GM13977 (cell line): Measurements from ENCODE around the gene SLIT2.

Experiments used
- DNase-seq: peaks from one replicate; pipeline ENCODE4 v3.0.0; 2012; ENCODE audit warnings: low spot score
- in situ Hi-C: fragments of 300-500 bp; cut with MboI; formaldehyde crosslinking; loops from one replicate; pipeline ENCODE4 v1.12.0; 2022; ENCODE audit warnings: low sequenced_read_pairs, low pct_unique_long_range_greater_than_20kb, mixed read lengths, inconsistent platforms; ENCODE audit not compliant: unreplicated experiment
- TF ChIP-seq, protein P1 (sequence below): IDR thresholded peaks from 2 replicates; pipeline ENCODE4 v1.5.1; 2012; ENCODE audit warnings: mild to moderate bottlenecking, control low read depth; ENCODE audit not compliant: insufficient read depth; ENCODE audit errors: extremely low read depth, missing control alignments

The SLIT2 gene

GRCh38 chr4:20272411-20272872, 20.7 kb downstream of the SLIT2 start:
- DNase-seq: no peak
- TF ChIP-seq, protein P1, sequence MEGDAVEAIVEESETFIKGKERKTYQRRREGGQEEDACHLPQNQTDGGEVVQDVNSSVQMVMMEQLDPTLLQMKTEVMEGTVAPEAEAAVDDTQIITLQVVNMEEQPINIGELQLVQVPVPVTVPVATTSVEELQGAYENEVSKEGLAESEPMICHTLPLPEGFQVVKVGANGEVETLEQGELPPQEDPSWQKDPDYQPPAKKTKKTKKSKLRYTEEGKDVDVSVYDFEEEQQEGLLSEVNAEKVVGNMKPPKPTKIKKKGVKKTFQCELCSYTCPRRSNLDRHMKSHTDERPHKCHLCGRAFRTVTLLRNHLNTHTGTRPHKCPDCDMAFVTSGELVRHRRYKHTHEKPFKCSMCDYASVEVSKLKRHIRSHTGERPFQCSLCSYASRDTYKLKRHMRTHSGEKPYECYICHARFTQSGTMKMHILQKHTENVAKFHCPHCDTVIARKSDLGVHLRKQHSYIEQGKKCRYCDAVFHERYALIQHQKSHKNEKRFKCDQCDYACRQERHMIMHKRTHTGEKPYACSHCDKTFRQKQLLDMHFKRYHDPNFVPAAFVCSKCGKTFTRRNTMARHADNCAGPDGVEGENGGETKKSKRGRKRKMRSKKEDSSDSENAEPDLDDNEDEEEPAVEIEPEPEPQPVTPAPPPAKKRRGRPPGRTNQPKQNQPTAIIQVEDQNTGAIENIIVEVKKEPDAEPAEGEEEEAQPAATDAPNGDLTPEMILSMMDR: no peak
- in situ Hi-C loops: no loop called here

GRCh38 chr4:20273793-20274192, 22.1 kb downstream of the SLIT2 start:
- TF ChIP-seq, protein P1: no peak
- in situ Hi-C loops: no loop called here
- no peak for DNase-seq

GRCh38 chr4:20276848-20277247, 25.1 kb downstream of the SLIT2 start:
- DNase-seq: no peak
- in situ Hi-C loops: no loop called here
- TF ChIP-seq, protein P1: no peak

GRCh38 chr4:20278195-20278594, 26.5 kb downstream of the SLIT2 start:
- TF ChIP-seq, protein P1: no peak
- no peak for DNase-seq
- in situ Hi-C loops: no loop called here

DNA sequence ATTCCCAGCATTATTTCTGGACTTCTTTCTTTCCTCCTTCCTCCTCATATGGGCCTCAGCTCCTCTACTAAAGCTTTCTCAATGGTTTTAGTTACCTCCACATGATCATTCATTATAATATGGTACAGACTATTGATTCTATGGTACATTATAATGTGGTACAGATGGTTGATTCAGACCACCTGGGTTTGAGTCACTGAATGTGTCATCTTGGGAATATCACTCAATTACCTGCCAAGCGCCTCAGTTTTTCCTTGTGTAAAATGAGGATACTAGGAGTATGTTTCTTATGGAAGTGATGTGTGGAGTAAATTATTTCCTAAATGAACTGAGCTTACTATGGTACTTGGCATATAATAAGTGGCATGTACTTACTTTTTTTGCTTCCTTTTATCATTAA, 27.7 kb downstream of the SLIT2 start:
- no peak for DNase-seq
- TF ChIP-seq, protein P1: no peak
- in situ Hi-C loops: no loop called here

- in situ Hi-C loops: no loop called here
- no peak for DNase-seq
- TF ChIP-seq, protein P1: no peak
Measured at GRCh38 chr4:20281453-20281852, 29.7 kb downstream of the SLIT2 start.

GRCh38 chr4:20283039-20283438, 31.3 kb downstream of the SLIT2 start:
- no peak for DNase-seq
- in situ Hi-C loops: no loop called here

More at GRCh38 chr4:20283039-20283438, 31.3 kb downstream of the SLIT2 start:
- TF ChIP-seq, protein P1: no peak
